HG03521 (cell line): ENCODE results near the gene SEC24D.
A peak's percentile ranks its signal among the peaks of the same experiment; 100 is the strongest.
"Not testable (repeated sequence)": the region's sequence is repeated elsewhere in the genome, so short reads cannot be mapped to it uniquely, and the experiment has no call there.

Source experiments
- ATAC-seq: cut with Tn5 transposase; IDR thresholded peaks from one replicate; pipeline ENCODE4 v1.9.1; 2021; ENCODE audit warnings: mild to moderate bottlenecking, moderate library complexity; ENCODE audit not compliant: unreplicated experiment

The SEC24D gene, protein sequence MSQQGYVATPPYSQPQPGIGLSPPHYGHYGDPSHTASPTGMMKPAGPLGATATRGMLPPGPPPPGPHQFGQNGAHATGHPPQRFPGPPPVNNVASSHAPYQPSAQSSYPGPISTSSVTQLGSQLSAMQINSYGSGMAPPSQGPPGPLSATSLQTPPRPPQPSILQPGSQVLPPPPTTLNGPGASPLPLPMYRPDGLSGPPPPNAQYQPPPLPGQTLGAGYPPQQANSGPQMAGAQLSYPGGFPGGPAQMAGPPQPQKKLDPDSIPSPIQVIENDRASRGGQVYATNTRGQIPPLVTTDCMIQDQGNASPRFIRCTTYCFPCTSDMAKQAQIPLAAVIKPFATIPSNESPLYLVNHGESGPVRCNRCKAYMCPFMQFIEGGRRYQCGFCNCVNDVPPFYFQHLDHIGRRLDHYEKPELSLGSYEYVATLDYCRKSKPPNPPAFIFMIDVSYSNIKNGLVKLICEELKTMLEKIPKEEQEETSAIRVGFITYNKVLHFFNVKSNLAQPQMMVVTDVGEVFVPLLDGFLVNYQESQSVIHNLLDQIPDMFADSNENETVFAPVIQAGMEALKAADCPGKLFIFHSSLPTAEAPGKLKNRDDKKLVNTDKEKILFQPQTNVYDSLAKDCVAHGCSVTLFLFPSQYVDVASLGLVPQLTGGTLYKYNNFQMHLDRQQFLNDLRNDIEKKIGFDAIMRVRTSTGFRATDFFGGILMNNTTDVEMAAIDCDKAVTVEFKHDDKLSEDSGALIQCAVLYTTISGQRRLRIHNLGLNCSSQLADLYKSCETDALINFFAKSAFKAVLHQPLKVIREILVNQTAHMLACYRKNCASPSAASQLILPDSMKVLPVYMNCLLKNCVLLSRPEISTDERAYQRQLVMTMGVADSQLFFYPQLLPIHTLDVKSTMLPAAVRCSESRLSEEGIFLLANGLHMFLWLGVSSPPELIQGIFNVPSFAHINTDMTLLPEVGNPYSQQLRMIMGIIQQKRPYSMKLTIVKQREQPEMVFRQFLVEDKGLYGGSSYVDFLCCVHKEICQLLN

DNA sequence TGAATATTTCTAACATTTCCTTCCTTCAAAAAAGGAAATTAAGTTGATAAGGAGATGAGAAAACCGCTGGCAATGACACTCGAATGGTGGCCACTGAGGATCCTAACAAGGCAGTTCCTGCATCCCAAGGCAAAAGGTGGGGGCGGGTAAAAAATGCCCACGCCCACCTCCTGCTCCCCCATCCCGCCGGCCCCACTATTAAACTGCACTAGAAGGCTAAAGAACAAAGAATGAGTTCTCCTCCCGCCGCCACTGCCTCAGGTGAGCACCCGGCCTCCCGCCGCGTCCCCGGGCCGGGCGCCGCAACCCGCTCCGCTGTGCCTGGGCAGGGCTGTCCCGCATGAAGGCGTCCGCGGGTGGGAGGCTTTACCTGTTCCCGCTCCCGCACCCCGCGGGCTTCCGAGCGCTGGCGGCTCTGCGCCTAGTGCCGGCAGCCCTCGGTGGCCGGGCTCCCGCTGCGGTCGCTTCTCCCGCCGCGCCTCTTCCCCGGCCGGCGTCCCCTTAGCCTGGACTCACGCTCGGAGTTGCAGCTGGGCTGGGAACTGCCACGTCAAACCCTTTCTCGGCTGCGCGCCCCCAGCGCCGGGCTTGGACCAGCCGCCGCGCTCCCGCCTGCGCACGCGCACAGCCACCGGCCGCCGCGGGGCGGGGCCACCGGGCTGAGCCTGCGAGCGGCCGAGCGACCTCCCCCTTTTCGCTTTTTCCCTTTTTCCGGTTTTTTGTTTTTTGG, at the start of gene SEC24D:
Gene SEC24D, minus strand, starts transcription at position 556 of the 730 bp plus-strand sequence. CDS start 2,430 bp downstream, outside the sequence.
- peak; percentile 61 for ATAC-seq

DNA sequence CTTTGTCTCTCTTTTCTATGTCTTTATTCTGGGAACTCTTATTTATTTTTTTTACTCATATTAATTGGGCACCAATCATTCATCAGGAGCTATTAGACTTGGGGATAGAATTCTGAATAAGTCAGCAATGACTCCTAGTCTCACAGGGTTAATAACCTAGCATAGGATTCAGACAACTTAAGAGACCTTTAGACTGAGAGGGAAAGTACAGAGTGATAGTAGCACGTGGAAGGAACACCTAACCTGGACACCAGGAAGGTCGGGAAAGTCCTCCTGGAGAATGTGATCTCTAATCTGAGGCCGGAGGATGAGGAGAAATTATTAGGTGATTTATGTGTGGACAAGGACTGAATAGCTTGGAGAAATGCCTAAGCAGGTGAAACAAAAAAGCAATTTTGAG, 48.8 kb upstream of the SEC24D start:
- no peak for ATAC-seq

GRCh38 chr4:118883861-118884260, 47.9 kb upstream of the SEC24D start:
- ATAC-seq: no peak

DNA sequence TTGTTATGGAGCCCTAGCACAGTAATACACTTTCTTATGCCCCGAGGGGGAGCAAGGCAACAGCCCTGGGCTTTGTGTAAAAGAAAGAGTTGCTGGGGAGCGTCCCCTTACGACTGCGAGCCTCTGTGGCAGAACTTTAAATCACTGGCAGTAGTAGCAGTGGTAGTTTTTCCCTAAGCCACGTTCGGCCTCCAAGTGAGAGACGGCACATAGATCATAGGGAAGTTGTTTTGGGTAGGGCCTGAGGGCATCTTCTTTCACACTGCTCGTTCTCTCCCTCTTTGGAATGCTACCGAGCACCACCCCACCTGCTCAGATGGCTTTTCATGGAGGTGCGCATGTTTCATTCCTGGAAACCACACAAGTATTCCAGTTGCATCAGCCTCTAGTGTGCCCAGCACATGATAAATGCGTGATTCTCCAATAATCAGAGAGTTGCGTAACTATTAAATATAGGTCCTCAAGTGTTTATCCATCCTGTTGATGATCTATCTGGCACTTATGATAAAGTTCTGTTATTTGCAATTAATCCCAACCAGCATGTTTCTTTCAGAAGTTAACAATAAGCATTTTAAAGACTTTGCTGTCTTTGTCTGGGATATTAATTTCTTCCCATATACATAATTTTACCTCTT, 45.7 kb upstream of the SEC24D start:
- ATAC-seq: no peak

GRCh38 chr4:118879409-118879808, 43.5 kb upstream of the SEC24D start:
- ATAC-seq: no peak

- not testable (repeated sequence) for ATAC-seq
These were observed 42.6 kb upstream of the SEC24D start for GRCh38 chr4:118878507-118878906.

DNA sequence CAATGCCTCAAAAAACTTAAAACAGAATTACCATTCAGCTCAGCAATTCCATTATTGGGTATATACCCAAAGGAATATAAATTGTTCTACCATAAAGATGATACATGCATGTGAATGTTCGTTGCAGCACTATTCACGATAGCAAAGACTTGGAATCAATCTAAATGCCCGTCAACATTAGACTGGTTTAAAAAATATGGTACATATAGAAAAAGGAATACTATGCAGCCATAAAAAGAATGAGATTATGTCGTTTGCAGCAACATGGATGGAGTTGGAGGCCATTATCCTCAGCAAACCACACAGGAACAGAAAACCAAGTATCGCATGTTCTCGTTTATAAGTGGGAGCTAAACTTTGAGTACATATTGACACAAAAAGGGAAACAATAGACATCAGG, 41.9 kb upstream of the SEC24D start:
- no peak for ATAC-seq

- ATAC-seq: no peak
These were observed 36.3 kb upstream of the SEC24D start for GRCh38 chr4:118872181-118872580.

GRCh38 chr4:118869808-118870342, 33.9 kb upstream of the SEC24D start:
- no peak for ATAC-seq

DNA sequence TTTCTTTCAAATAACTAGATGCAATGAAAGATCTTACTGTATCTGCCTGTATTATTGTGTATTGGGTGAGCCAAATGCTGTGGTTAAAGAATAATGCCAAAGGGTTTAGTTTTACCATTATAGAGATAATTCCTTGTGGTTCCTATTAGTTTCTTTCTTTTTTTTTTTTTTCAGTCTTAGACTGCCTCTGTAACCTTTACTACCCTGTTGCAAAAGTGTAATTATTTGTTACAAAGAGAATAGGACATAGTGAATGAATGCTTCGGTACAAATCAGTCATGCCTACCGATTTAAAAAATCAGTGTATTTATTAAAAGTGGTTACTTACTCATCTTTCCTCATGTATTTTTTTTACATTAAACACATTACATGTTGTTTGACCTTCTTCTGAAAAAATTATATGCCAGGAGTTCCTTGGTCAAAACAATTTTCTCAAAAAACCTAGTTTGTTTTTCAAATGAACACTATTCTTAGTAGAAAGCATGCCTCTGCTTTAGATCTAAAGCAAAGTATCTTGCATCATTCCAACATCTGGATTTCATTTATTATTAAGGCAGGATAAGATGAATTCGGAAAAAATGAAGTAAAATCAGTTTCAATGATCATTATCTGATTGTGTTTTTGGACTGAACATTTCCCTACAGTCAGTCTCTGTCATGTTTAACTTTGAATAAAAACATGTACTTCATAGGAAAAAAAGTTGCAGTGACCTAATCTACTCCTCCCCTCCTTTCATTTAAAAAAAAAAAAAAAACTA, 31.6 kb upstream of the SEC24D start:
- no peak for ATAC-seq

DNA sequence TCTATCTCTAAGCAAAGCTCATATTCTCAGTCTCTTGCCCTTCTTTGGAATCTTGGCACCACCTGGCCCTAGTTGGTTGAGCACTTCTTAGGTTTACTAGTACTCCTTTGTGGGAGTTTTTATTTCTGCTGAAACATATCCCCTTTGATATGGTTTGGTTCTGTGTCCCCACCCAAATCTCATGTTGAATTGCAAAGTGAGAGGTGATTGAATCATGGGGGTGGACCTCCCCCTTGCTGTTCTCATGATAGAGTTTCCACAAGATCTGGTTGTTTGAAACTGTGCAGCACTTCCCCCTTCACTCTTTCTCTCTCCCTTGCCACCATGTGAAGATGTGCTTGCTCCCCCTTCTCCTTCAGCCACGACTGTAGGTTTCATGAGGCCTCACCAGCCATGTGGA, 30.5 kb upstream of the SEC24D start:
- no peak for ATAC-seq

DNA sequence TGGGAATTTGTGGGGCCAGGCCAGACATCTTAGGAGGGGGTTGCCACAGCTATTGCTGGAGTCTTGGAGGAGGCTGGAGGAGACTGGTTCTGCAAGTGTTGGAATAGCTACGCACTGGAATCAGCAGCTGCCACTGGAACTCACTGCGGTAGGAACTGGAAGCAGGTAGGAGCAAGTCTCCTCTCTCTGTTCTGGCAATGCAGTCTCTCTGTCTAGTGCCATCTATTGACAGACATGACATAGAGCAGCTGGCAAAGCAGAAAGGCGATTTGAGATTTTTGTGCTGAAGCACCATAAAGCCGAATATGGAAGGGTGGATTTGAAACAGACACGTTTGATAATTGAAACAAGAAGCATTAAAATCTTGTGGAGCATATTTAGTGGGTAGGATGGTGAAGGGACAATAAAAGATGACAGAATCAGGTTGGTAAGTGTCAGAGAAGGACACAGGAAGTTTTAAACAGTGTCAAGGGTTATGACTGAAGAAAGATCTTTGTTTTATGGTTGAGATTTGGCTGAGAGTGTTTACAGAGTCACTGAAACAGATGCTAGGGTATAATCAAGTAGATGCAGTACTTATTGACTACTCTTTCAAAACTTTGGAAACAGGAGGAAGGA, 29.3 kb upstream of the SEC24D start:
- ATAC-seq: no peak

DNA sequence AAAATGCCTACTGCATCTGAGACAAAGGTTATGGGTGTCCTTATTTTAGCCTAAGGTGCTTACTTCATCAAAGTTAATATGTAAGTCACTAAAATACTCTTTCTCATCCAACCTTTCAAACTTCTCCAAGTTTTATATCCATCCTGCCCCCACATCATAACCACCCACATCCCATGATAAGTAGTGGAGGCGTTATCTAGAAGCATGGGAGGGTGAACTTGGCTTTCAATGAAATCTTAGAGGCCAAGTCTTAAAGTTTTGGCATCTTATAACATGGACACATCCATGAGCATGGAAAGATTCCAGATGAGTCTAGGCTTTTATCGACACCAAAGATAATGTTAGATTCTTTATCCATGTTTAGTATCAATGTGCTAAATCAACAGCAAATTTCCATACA, 22.9 kb upstream of the SEC24D start:
- no peak for ATAC-seq

DNA sequence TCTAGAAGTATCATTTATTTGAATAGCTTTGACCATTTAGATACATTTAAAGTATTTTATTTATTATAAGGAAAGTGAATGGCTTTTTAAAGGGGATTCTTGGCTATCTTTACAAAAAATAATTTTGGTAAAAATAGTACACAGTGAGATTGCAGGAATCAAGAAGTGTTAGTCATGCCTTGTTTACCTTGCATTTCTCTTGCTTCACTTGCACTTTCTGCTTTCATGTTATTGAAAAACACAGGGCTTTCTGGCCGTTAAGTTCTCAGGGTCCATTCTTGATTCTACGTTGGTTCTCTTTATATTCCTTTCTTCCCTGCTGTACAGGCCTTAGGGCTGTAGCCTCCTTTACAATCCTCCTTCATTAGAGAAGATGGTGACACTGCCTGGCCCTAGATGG, 21.8 kb upstream of the SEC24D start:
- no peak for ATAC-seq

DNA sequence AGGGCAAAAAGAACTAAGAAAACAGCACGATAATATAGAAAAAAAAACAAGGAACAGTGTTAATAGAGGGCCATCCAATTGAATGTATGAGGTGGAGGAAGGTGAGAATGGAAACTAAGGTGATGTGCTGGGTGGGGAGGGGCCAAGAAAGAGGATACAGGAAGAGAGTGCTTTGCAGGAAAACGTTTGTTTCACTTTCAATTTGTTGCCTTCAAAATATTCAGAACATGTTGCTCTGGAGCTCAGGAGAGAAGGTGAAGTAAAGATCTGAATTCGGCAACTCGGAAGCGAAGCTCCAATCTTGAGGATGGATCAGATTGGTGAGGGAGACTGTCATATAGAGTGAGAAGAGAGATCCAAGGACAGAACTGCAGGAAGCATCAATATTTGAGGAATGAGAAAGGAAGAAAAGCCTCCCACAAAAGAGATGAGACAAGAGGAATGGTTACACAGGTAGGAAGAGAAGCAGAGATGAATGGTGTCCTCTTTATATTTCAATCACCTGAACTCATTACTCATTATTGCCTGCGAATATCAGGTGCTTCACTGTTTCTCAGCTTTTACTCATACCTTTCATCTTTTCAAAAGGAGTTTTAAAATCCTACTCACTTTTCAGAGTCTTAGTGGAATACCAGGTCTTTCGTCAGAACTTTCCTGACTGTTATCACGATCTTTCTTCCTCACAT, 14.7 kb upstream of the SEC24D start:
- ATAC-seq: peak; percentile 84

- no peak for ATAC-seq
These were observed 14.1 kb upstream of the SEC24D start for GRCh38 chr4:118849867-118850487.

DNA sequence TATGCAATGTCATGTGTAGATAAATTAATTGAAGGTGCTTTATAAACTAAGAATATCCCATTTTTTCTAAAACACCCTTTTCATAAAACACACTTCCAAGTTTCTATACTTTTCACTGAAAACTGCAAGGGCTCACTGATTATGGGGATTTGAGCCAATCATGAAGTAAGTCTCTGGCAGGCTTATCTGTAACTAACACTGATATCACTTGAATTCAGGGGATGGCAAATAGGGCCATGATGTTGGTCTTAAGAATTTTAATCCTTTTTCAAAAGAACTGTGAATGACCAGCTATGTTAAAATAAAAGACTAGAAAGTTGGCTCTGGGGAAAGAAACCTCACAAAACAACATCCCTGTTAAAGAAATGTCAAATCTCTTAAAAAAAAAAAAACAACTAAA, 13.0 kb upstream of the SEC24D start:
- no peak for ATAC-seq

DNA sequence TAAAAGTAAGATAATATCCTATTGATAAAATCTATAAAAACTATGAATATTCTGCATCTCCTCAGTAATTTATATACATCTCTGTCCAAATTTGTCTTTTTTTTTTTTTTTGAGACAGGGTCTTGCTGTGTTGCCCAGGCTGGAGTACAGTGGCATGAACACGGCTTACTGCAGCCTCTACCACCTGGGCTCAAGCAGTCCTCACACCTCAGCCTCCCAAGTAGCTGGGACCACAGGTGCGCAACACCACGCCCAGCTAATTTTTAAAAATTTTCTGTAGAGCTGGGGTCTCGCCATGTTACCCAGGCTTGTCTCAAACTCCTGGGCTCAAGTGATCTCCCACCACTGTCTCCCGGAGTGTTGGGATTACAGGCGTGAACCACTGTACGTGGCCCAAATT, 12.3 kb upstream of the SEC24D start:
- no peak for ATAC-seq
